ENCODE results near the gene LGR6.

GRCh38 chr1:202179828-202180750, 13.5 kb upstream of the LGR6 start:
- no peak for TF ChIP-seq GATA2 (IDR thresholded peaks at IDR 0.05; ENCODE audit: low read depth, low read length)
- TF ChIP-seq GATA3 (IDR thresholded peaks at IDR 0.05; ENCODE audit: low read depth, low read length): no peak

Measured in SH-SY5Y (cell line).